Measurements from ENCODE around the gene GNB1L.

GNB1L gene

DNA sequence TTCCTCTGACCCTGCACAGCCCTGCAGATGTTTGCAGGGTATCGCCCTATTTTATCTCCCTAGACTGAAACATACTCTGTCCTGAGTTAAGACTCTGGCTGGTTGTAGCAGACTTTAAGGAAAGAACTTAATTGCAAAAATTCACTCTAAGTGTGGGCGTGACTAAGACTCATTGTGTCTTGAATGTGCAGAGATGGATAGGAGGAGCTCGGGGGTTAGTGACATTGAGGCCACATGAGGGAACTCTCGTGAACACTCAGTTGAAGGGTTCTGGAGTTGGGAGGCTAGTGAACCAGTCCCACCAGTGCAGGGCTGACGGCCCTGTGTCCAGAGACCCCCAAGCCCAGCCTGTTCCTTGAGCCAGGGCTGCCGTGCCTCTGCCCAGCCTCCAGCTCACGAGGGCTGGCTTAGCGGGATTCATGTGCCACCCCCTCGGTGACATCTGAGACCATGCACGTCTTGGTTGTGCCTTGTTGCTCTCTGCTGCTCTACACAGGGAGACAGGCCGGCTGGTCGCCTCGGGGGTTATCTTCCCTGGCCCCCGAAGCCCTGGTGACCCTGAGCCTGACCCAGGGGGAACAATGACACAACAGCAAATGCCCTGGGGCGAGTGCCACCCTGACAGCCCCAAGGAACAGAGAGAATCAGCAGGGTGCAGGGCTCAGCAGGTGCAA, 105.5 kb downstream of the GNB1L start:
- no peak for DNase-seq (ENCODE audit: low read depth in 2 of 2)

DNA sequence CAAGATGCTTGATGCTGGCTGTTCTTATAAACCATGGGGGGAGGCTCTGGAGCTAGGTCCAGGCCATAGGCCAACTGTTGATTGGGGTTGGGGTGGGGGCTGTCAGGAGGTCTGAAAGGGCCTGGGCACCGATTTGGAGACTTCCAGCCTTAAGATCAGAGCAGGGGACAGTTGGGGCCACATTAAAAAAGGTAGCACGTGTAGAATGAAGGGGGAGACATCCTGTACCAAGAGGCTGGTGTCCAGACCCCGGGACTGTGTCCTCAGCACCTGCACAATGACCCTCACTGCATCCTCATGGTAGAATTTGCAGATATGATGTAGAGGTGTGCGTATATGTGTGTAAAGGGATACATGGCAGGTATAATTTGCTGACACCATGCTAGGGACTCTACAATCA, 106.5 kb downstream of the GNB1L start:
- DNase-seq (ENCODE audit: low read depth in 2 of 2) = no peak

DNA sequence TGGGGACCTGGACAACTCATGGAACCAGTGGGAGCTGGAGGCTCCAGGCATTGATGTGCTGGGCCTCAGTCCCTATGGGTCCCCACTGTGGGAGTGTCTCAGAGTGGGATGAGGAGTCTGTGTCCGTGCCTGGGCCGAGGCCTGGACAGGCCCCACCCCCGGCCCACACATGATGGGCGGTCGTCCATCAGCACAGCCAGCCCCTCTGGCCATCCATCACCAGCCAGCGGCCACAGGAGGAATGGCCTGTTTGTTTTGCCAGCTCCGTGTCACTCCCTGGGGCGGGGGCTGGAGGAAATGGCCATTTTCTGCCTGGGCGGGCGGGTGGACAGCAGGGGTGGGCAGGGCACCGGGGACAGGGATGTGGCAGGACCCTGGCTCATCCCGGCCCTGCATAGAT, 107.1 kb downstream of the GNB1L start:
- DNase-seq (ENCODE audit: low read depth in 2 of 2) = no peak

DNA sequence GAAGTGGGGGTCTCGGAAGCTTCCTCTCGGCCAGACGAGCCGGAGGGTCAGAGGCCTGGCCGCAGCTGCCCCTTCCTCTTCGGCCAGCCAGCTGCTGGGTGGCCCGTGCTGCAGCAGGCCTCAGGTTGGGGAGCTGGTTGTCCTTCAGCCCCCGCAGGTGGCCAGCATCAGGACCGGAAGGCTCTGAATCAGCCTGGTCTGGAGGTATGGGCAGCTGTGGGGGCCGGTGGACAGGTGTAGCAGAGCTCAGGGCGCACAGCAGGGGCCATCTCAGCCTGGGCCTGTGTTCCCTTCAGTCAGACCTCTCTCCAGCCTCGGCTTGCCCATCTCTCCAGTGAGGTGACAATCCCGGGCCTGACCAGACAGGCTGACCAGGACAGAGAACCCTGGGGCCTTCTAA, 107.9 kb downstream of the GNB1L start:
- no peak for DNase-seq (ENCODE audit: low read depth in 2 of 2)

DNA sequence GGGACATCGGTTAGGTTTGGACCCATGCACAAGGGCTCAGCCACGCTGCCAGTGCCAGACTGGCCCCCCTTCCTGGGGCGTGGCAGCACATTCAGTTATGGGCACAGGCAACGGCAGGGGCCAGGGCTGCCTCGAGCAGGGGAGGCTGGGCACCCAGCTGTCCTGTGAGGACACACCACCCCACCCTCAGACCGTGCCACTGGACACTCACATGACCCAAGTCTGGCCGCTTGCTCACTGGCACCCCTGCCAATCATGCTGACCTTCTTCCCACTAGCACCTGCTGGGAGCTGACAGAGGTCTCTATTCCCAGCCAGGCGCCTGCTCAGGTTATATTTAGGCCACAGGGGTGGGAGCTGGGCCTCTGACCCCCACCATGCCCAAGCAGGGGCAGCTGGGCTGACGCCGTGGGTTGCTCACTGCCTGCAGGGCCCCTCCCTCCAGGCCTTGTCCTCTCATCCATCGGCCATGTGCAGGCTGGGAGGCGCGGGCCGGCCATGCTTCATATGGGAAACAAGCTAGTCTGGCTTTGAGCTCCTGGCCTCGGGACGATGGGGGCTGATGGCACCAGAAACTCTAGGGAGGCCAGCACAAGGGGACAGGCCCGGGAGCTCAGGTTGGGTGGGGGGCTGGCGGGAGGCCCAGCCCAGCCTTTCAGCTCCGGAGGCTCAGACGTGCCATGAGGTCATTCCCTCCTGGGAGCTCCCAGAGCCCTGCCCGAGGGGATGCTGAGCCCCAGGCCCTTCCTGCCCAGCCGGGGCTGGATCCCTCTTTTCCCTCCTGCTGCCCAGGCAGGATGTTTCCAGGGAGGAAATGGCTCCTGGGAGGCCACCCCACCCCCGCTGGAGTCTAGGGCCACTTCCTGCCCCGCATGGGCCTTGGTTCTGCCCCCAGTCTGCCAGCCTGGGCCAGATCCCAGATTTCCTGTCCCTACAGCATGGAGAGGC, 109.2 kb downstream of the GNB1L start:
- DNase-seq (ENCODE audit: low read depth in 2 of 2) = no peak

DNA sequence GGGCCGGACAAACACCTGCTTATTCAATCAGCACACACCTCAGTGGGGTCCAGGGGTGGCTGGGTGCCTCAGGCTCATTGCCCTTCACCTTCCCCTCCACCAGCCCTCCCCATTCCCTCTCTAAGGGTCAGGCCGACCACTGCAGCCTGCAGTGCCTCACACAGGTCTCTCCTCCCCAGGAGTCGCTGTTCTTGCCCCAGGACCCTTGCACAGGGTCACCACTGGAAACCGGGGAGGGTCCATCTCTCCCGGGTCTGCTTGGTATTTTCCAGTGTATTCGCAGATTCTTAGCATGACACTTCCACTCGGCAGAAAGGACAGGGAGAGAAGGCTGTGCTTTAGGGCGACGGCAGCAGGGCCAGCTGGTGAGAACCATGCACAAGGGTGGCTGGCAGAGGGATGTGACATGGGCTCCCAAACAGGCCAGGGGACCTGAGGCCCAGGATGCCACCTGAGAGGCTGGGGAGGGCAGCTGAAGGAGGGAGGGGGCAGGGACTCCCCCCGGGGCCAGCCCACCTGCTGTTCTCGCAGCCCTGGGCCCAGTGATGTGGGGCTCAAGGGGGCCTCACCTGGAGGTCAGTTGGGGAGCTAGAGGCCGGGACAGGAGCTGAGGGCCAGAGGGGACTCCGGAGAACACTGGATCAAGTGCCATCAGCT, 110.2 kb downstream of the GNB1L start:
- DNase-seq (ENCODE audit: low read depth in 2 of 2) = no peak

DNA sequence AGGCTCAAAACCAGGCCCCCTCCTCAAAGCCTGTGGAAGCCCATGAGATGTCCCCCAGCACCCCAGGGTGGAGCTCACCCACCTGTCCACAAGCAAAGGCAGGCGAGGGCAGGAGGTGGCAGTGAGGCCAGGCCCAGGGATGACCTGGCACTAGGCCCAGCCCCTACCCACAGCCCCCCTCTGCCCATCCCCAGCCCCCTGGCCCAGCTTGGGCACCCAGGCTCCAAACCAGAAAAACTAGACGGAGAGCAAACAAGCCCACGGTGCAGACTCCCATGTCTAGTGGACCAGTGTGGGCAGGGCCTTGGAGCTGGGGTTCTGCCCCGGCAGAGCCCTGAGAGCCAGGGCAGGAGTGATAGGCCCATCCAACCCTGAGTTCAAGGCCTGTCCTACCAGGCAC, 111.0 kb downstream of the GNB1L start:
- no peak for DNase-seq (ENCODE audit: low read depth in 2 of 2)

DNA sequence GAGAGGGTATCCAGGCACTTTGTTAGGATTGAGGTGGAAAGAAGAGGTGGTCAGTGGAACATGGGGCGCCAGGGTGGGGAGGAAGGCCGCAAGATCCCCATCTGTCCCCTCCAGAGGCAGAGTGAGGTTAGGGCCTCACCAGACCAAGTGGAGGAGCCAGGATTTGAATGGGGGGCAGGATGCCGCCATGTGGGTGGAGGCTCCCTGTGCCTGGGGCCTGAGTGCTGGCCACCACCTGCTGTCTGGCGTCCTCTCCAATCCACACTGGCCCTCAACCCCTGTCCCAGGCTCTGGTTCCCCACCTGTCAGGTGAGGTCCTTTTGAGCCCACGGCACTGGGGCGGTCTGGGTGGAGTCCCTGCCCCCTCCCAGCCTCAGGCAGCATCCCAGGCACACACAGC, 111.6 kb downstream of the GNB1L start:
- no peak for DNase-seq (ENCODE audit: low read depth in 2 of 2)

DNA sequence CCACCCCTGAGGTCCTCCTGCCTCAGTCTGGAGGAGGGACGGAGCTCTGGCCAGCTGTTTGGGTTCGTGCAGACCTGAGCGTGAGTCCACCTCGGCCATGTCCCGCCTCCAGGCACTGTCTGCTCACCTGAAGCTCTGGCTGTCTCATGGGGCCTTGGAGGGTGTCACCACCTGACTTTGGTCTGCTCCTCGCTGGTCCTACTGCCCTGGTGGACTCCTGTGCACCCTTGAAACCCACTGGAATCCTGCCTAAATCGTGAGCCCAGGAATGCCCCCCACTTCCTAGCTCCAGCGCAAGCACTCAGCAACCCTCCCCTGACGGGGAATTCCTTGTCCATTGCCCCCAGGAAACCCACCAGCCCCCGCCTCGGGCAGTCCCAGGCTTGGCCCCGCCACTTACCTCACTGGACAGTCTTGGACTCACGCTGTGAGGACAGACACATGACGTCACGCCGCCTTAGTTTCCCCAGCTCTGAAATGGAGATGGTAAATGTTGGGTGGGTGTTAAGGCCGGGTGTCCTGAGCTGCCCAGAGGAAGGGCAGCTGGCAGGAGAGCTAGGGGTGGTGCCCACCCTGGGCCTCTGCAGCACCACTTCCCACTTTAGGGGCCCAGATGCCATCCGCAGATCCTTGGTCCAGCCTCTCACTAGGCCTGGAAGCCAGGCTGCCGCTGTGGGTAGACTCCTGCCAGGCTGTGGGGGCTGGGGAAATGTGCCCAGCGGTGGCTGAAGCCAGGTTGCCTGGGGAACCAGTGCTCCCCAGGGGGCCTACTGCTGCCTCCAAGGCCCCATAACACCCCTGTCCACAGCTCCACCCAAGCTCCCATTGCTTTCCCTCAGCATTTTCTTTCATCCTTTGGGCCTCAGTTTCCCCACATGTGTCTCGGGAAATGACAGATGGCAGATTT, 112.3 kb downstream of the GNB1L start:
- no peak for DNase-seq (ENCODE audit: low read depth in 2 of 2)

DNA sequence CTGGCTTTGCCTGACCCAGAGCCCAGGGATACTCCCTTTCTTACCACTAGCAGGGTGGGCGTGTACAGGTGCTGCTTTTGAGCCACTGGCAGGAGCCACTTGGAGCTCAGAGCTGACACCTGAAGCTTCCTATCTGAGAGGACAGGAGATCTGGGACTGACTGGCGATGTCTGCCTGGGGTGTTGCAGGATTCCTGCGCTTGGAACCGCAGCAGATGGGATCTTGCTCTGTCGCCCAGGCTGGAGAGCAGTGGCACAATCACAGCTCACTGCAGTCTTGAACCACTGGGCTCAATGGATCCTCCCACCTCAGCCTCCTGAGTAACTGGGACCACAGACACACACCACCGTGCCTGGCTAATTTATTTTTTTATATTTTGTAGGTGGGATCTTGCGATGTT, 113.6 kb downstream of the GNB1L start:
- DNase-seq (ENCODE audit: low read depth in 2 of 2) = no peak

DNA sequence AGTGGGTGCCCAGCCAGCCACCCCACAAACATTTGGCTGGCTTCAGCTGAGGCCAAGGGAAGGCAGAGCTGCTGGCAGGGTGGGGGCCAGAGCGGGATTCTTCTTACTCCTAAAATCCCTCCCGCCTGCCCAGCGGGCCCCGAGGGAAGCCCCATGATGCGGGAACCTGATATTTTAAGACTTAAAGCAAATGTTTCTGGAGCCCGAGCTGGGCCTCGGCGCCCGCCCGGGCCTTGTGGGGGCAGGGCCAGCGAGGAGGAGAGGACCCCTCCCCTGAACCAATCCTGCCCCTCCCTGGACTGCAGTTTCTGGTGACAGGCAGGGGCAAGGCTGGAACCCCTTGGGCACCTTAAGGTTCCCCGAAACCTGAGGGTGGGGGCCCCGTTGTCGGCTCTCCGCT, 114.1 kb downstream of the GNB1L start:
- DNase-seq (ENCODE audit: low read depth in 2 of 2) = no peak

DNA sequence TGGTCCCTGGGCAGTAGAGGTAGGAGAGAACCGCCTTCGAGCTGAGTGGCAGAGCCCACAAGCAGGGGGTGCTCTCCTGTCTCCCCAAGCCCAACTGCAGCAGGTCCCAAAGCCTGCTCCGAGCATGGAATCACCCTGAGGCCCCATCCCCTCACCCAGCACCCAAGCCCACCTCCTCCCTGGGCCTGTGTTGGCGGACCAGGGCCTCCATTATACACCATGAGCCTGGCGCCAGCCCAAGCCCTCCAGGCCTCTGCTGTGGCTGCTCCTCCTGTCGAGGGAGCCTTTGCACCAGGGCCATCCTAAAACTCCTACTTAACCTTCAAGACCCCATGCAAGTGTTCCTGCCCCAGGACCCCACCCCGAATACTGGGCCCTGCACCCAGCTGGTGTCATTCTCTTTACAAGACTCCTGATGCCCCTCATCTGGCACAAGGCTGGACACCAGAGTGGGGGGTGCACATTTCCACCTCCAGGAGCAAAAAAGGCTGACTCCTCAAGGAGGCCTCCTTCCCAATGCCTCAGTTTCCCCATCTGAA, 114.7 kb downstream of the GNB1L start:
- DNase-seq (ENCODE audit: low read depth in 2 of 2) = no peak

DNA sequence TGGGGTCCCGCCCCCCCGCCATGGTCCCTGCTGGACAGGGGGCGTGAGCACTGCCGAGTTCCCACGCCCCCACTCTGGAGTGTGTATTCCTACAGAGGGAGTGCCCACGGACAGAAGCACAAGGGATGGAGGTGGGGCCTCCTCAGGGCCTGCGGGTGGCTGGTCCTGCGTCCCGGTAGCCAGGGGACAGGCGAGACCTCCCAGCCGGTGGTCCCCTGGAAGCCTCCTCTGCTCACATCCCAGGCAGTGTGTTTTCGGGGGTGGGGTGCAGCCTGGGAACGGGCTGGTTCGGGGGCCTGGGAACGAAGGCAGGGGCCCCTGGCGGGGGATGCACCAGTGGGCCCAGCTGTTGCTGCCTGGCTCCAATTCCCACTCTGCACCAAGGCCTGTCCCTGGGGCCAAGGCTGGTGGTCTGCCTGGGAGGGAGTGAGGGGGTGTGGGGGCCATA, 115.2 kb downstream of the GNB1L start:
- no peak for DNase-seq (ENCODE audit: low read depth in 2 of 2)

DNA sequence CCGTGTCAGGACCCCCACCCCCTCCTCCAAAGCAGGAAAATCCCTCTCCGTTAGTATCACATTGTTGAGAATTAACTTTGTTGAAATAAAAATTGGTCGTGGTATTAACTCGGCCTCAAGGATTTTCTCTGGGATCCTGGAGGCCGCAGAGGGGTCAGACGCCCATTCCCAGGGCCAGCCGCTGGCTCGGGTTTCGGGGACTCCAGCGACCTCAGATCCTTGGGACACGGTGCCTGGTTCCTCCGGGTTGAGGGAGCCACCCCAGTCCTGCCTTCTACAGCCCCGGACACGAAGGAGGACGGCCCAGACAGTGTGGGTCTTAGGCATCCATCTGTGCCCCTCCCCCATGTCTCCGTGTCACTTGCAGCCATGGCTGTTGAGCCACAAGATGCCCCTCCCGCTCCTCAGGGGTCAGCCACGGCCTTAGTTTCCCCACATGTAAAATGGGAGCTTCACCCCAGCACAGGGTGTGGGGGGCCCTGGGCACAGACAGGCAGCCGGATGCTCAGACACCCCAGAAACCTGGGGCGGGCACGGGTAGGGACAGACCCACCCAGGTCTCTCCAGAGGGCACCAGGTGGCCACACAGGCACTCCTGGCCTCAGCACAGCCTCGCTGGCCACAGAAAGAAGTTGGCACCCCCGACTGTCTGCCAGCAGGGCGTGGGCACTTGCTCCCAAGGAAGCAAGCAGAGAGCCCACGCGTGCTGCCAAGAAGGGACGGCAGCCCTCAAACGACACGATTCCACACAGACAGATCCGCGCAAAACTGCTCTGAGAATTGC, 115.8 kb downstream of the GNB1L start:
- no peak for DNase-seq (ENCODE audit: low read depth in 2 of 2)

DNA sequence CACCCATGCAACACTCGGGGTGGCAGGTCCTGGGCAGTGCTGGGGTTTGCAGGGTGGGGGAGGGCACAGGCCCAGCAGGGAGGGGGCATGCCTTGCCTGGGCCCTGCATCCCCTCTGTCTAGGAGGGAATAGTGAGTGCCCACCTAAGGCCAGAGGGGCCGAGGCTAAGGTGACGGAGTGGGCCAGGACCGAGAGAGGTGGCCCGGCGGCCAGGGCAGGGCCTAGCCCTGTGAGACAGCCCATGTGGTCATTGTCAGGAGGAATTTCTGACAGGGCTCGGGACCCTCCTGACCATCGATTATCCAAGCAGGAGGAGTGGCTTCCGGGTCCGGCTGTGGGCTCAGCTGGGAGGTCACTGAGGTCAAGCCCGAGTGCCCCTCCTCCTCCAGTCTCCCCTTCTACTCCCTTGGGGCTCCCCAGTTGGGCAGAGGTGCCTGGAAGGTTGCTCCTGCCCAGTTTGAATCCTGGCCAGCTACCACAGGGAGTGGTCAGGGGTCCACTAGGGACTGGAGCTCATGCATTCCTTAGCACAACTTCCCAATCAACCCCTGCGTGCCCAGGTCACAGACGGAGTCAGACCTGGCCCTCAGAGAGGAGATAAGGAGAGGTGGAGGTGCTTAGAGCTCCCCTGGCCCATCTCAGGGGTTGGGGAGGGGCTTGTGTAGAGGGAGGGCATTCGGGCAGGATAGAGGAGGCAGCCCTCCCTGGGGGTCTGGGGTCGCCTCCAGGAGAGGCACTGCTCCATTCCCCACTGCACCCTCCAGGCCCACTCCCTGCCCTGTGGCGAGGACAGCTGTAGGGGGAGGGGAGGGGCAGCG, 116.6 kb downstream of the GNB1L start:
- DNase-seq (ENCODE audit: low read depth in 2 of 2) = no peak

DNA sequence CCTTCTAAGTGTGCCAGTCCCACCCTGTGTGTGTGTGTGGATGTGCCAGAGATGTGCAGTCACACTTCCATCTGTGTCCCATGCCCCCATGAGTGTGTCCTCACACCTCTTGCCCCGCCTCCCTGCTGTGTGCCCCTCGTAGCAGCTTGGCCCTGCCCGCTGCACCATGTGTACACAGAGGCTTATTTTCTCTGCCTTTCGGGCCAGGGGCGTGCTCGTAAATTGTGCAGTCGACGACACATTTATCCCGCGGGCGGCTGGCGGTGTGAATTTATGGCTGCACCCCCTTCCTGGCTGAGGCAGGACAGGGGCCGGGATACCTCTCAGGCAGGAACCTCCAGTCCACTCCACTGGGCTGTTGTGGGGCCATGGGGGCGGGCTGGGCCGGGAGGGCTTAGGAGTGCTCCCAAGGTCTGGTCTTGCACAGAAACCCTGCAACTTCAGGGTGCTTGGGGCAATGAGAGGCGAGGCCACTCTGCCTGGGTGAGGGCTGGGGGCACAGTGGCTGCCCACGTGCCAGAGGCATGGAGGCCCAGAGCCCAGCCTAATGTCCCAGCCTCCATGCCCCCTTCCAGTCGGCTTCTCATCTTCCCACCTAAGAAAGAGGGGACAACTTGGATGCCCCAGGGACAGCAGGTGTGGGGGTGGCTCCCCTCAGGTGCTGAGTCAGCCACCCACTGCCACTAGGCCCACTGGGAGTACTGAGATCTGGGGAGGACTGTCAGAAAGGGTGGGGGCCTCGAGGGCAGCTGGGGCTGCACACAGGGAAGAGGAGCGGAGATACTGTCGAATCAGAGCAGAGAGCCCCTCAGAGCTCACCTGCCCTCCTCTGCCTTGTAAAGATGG, 118.8 kb downstream of the GNB1L start:
- DNase-seq (ENCODE audit: low read depth in 2 of 2) = no peak

DNA sequence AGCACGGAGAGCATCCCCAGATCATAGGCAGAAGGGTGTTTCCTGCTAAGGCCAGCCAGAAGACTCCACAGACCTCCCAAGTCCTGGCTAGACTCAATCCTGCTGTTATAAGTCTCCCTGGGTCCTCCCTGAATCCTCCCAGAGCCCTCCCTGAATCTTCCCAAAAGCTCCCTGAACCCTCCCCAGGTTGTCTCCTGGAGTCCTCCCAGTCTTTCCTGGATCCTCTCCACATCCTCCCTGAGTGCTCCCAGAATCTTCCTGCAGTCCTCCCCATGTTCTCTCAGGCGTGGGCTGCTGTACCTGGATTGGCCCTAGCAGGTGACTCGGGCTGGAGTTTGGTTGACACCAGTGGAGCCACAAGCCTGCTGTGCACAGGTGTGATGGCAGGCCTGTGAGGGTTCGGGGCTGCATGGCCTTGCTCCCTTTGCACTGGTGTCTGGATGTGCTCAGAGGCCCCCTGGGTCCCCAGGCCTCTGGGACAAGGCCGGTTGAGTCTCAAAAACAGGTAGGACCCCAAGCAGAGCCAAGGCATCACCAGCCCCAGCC, 119.8 kb downstream of the GNB1L start:
- no peak for DNase-seq (ENCODE audit: low read depth in 2 of 2)

DNA sequence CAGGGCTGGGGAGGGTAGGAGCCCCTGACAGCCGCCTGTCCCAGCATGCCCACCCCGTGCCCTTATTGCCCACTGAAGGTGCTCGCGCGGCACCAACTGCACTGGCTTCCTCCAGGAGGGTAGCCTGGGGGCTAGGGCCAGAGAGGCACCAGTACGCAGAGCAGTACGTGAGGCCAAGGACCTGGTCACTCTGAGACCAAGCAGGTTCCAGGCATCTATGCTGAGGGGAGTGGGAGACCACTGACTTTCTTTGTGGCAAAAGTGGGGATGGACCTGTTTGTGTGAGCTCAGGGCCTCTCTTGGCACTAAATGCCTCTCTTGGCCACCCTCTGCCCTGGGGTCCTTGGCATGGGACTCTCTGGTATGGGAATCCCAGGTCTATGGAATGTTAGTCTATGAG, 120.5 kb downstream of the GNB1L start:
- DNase-seq (ENCODE audit: low read depth in 2 of 2) = no peak

Data from activated CD8-positive, alpha-beta memory T cell treated with anti-CD3 and anti-CD28 coated beads for 4 hours (primary cell).